ENCODE measurements around the gene DOCK11. TPM values are rescaled to one million over a fixed set of nuclear protein-coding genes. Genes with fewer than 3 reads are reported as not detected.

Gene DOCK11
- total and polyA plus RNA-seq, 2 experiments from 2014 or later, result 11.7 to 21.9 TPM

DNA sequence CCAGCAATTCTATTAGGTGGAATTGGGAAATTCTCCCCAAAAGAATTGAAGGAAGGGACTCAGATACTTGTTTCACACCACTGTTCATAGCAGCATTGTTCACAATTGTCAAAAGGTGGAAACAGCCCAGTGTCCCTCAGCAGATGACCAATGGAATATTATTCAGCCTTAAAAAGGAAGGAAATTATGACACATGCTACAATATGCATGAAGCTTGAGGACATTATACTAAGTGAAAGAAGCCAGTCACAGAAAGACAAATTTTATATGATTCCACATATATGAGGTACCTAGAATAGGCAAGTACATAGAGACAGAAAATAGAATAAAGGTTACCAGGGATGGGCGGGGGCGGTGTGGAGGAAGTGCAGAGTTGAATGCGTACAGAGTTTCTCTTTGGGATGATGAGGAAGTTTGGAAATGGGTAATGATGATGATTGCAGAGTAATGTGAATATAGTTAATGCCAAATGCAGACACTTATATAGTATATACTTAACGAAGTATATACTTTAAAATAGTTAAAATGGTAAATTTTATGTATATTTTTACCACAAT is 29.6 kb downstream of the DOCK11 start:
- Histone ChIP-seq H4K20me1 (ENCODE audit: insufficient read depth) (no peaks in the 10 kb centered on the region), H3K4me2 (ENCODE audit: unreplicated experiment) (no peak overlapping the region), H3K9ac (no peak overlapping the region), H3K36me3 (ENCODE audit: low read depth) (no peaks in the 10 kb centered on the region), H3K79me2 (ENCODE audit: insufficient read depth) (peaks cover 6% of the 10 kb centered on the region; the same call in 1 of the 2 replicates), H2AFZ (no peak overlapping the region), H3K9me2 (ENCODE audit: insufficient read depth) (no peaks in the 10 kb centered on the region), H3K4me1 (ENCODE audit: insufficient read depth) (peaks cover 33% of the 10 kb centered on the region), H3K27ac (no peak overlapping the region), H3K27me3 (replicated peaks; ENCODE audit: insufficient read depth) (no peaks in the 10 kb centered on the region), H3K9me3 (ENCODE audit: low read depth) (no peaks in the 10 kb centered on the region), H3F3A (ENCODE audit: insufficient read depth) (peaks cover 17% of the 10 kb centered on the region), H3K4me3 (no peak overlapping the region)
- TF ChIP-seq EZH2 (IDR thresholded peaks at IDR 0.05; ENCODE audit: insufficient read depth, poor library complexity, severe bottlenecking) (no peak), EZH2phosphoT487 (IDR thresholded peaks at IDR 0.05; ENCODE audit: insufficient read depth, low read depth) (no peak)
- DNase-seq, result no peak
- in situ Hi-C loops (cut with MboI), result no loop called here
- WGBS, 2 experiments (ENCODE audit: low coverage in 1 of 2, low lambda C conversion rate in 2 of 2, missing lambda C conversion rate in 2 of 2), result 98 to 100% methylated on average over 4 of the region's 4 CpGs

- H3K9ac ChIP-seq, result no peak overlapping the region
- H3K4me3 ChIP-seq, result no peak overlapping the region
- DNase-seq, result no peak
- no peaks in the 10 kb centered on the region for H3K9me3 ChIP-seq (ENCODE audit: low read depth)
- H2AFZ ChIP-seq, result no peak overlapping the region
- no peaks in the 10 kb centered on the region for H4K20me1 ChIP-seq (ENCODE audit: insufficient read depth)
- in situ Hi-C loops (cut with MboI), result no loop called here
- no peak overlapping the region for H3K4me2 ChIP-seq (ENCODE audit: unreplicated experiment)
- H3K27ac ChIP-seq, result no peak overlapping the region
- H3K4me1 ChIP-seq (ENCODE audit: insufficient read depth), result peaks cover 34% of the 10 kb centered on the region
- WGBS, 2 experiments (ENCODE audit: low coverage in 1 of 2, low lambda C conversion rate in 2 of 2, missing lambda C conversion rate in 2 of 2), result 78 to 82% methylated on average over 4 of the region's 4 CpGs
- H3K9me2 ChIP-seq (ENCODE audit: insufficient read depth), result no peaks in the 10 kb centered on the region
- no peaks in the 10 kb centered on the region for H3K36me3 ChIP-seq (ENCODE audit: low read depth)
- peaks cover 8% of the 10 kb centered on the region for H3F3A ChIP-seq (ENCODE audit: insufficient read depth)
- H3K79me2 ChIP-seq (ENCODE audit: insufficient read depth), result peaks cover 6% of the 10 kb centered on the region; the same call in 1 of the 2 replicates
- no peak for TF ChIP-seq EZH2phosphoT487 (IDR thresholded peaks at IDR 0.05; ENCODE audit: insufficient read depth, low read depth)
- no peak for TF ChIP-seq EZH2 (IDR thresholded peaks at IDR 0.05; ENCODE audit: insufficient read depth, poor library complexity, severe bottlenecking)
- H3K27me3 ChIP-seq (replicated peaks; ENCODE audit: insufficient read depth), result no peaks in the 10 kb centered on the region
Observed at GRCh38 chrX:118526149-118526548, 30.5 kb downstream of the DOCK11 start.

- DNase-seq, result no peak
- no peaks in the 10 kb centered on the region for H3K9me3 ChIP-seq (ENCODE audit: low read depth)
- H3K4me2 ChIP-seq (ENCODE audit: unreplicated experiment), result no peak overlapping the region
- TF ChIP-seq EZH2phosphoT487 (IDR thresholded peaks at IDR 0.05; ENCODE audit: insufficient read depth, low read depth) (no peak), EZH2 (IDR thresholded peaks at IDR 0.05; ENCODE audit: insufficient read depth, poor library complexity, severe bottlenecking) (no peak)
- no peak overlapping the region for H3K9ac ChIP-seq
- no peak overlapping the region for H2AFZ ChIP-seq
- 98 to 100% methylated on average over 10 of the region's 10 CpGs for WGBS, 2 experiments (ENCODE audit: low coverage in 1 of 2, low lambda C conversion rate in 2 of 2, missing lambda C conversion rate in 2 of 2)
- no peaks in the 10 kb centered on the region for H3K36me3 ChIP-seq (ENCODE audit: low read depth)
- H3F3A ChIP-seq (ENCODE audit: insufficient read depth), result no peaks in the 10 kb centered on the region
- in situ Hi-C loops (cut with MboI), result no loop called here
- no peaks in the 10 kb centered on the region for H3K27me3 ChIP-seq (replicated peaks; ENCODE audit: insufficient read depth)
- H4K20me1 ChIP-seq (ENCODE audit: insufficient read depth), result no peaks in the 10 kb centered on the region
- H3K79me2 ChIP-seq (ENCODE audit: insufficient read depth), result 0 out of 2 replicates have a peak, but pooled peaks cover 5% of the 10 kb centered on the region
- H3K27ac ChIP-seq, result no peak overlapping the region
- H3K4me1 ChIP-seq (ENCODE audit: insufficient read depth), result peaks cover 19% of the 10 kb centered on the region; the same call in 1 of the 2 replicates
- H3K9me2 ChIP-seq (ENCODE audit: insufficient read depth), result no peaks in the 10 kb centered on the region
- H3K4me3 ChIP-seq, result no peak overlapping the region
Observed at GRCh38 chrX:118528071-118528737, 32.6 kb downstream of the DOCK11 start.

DNA sequence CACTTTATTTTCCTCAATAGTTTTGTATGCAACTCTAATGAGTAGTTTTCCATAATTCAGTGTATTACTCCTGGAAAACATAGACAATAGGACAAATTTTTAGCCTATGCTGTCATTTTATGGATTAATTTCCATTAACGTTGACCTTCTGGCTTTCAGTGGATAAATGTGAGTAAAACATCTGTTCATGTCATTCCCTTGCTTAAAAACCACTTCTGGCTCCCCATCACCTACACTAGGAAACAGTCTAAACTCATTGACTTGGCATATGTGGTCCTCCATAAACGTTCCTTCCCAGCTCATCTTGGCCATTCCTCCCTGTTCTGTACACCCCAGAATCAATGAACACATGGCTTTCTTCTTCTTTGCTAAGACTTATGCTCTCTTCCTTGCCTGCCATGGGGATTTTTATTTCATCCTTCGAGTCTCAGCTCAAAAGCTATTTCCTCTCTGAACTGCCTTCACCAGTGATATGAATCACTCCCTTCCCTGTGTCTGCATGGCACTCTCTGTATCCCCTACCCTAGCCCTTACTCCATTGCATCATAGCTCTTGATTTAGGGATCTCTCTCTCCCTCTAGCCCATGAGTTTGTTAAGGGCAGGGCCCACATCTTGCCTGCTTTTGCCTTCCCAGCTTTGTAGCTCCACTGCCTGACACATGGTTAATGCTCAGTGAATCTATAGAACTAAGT is 34.8 kb downstream of the DOCK11 start:
- H3K27ac ChIP-seq, result peak overlapping the region; percentile 62
- H3K9me2 ChIP-seq (ENCODE audit: insufficient read depth), result no peaks in the 10 kb centered on the region
- DNase-seq, result peak; percentile 58

More for the DNA sequence above, 34.8 kb downstream of the DOCK11 start:
- Histone ChIP-seq H3K9ac (peak overlapping the region; percentile 38), H2AFZ (peak overlapping the region; percentile 45; the same call in 1 of the 2 replicates), H3K79me2 (ENCODE audit: insufficient read depth) (peaks cover 10% of the 10 kb centered on the region; the same call in 1 of the 2 replicates), H3K4me1 (ENCODE audit: insufficient read depth) (0 out of 2 replicates have a peak, but pooled peaks cover 14% of the 10 kb centered on the region), H4K20me1 (ENCODE audit: insufficient read depth) (no peaks in the 10 kb centered on the region), H3K27me3 (replicated peaks; ENCODE audit: insufficient read depth) (no peaks in the 10 kb centered on the region), H3K36me3 (ENCODE audit: low read depth) (no peaks in the 10 kb centered on the region), H3F3A (ENCODE audit: insufficient read depth) (no peaks in the 10 kb centered on the region), H3K4me3 (no peak overlapping the region), H3K9me3 (ENCODE audit: low read depth) (no peaks in the 10 kb centered on the region), H3K4me2 (ENCODE audit: unreplicated experiment) (peak overlapping the region; percentile 42)
- 2 to 7% methylated on average over 3 of the region's 3 CpGs for WGBS, 2 experiments (ENCODE audit: low coverage in 1 of 2, low lambda C conversion rate in 2 of 2, missing lambda C conversion rate in 2 of 2)
- in situ Hi-C loops (cut with MboI), result no loop called here
- TF ChIP-seq EZH2 (IDR thresholded peaks at IDR 0.05; ENCODE audit: insufficient read depth, poor library complexity, severe bottlenecking) (no peak), EZH2phosphoT487 (IDR thresholded peaks at IDR 0.05; ENCODE audit: insufficient read depth, low read depth) (no peak)
